Glutamatergic neuron (in vitro differentiated cells): ENCODE results near the gene SCPEP1. TPM values are rescaled to one million over a fixed set of nuclear protein-coding genes. Genes with fewer than 3 reads are reported as not detected.
A peak's percentile ranks its signal among the peaks of the same experiment; 100 is the strongest.
"Not testable (repeated sequence)": the region's sequence is repeated elsewhere in the genome, so short reads cannot be mapped to it uniquely, and the experiment has no call there.

Source experiments
- DNase-seq: peaks from one replicate; pipeline ENCODE4 v3.0.0; 2022
- H3K27ac Mint-ChIP-seq: one replicate; pipeline ENCODE4 v1.8.0; 2020; ENCODE audit warnings: mild to moderate bottlenecking, mixed read lengths, inconsistent platforms; ENCODE audit not compliant: unreplicated experiment
- H3K27me3 Mint-ChIP-seq: one replicate; pipeline ENCODE4 v1.8.0; 2020; ENCODE audit warnings: mild to moderate bottlenecking, moderate library complexity, mixed read lengths, inconsistent platforms; ENCODE audit not compliant: unreplicated experiment
- H3K36me3 Mint-ChIP-seq: one replicate; pipeline ENCODE4 v1.8.0; 2020; ENCODE audit warnings: mild to moderate bottlenecking, mixed read lengths, inconsistent platforms; ENCODE audit not compliant: unreplicated experiment
- H3K4me1 Mint-ChIP-seq: one replicate; pipeline ENCODE4 v1.8.0; 2020; ENCODE audit warnings: mild to moderate bottlenecking, low read depth, mixed read lengths, inconsistent platforms; ENCODE audit not compliant: unreplicated experiment
- H3K4me3 Mint-ChIP-seq: one replicate; pipeline ENCODE4 v1.8.0; 2020; ENCODE audit warnings: mild to moderate bottlenecking, mixed read lengths, inconsistent platforms; ENCODE audit not compliant: unreplicated experiment
- H3K9me3 Mint-ChIP-seq: one replicate; pipeline ENCODE4 v1.8.0; 2020; ENCODE audit warnings: mild to moderate bottlenecking, moderate library complexity, mixed read lengths, inconsistent platforms; ENCODE audit not compliant: unreplicated experiment
- total RNA-seq: library from RNA; stranded (reverse); fragmentation: NEBNext Ultra II Directional; extraction: Animal tissue kit (Norgen Biotek cat#: 25700); gene quantifications from one replicate; pipeline ENCODE4 v1.2.1, GENCODE V29; 2021; ENCODE audit not compliant: unreplicated experiment
- TF ChIP-seq, protein P1 (sequence below): fragments of 200-600 bp; sonication (generic); IDR thresholded peaks from one replicate; pipeline ENCODE4 v1.5.0; 2021; ENCODE audit not compliant: partially characterized antibody, unreplicated experiment

SCPEP1 gene
- total RNA-seq, 1 donor from 2014 or later, result 46.9 TPM

DNA sequence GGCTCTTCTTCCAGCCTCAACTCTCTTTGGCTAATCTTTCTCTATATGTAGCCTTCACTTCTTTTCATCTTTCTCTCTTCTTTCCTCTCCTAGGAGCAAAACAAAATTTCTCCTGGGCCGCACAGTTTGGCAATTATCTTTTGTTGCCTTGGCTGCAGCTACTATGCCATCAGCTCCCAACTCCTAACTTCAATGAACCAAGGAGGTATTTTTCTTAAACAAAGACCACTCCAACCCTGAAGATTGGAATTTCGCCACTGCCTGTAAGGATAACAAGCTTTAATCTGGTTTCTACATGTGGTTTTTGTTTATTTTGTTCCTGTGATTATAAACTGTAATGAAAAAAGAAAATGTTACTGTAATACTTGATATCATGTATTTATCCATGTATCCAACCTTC lies 2.3 kb upstream of the SCPEP1 start:
- H3K27me3 Mint-ChIP-seq, result peaks cover 7% of the 10 kb centered on the region
- H3K36me3 Mint-ChIP-seq, result peaks cover 8% of the 10 kb centered on the region
- TF ChIP-seq, protein P1, sequence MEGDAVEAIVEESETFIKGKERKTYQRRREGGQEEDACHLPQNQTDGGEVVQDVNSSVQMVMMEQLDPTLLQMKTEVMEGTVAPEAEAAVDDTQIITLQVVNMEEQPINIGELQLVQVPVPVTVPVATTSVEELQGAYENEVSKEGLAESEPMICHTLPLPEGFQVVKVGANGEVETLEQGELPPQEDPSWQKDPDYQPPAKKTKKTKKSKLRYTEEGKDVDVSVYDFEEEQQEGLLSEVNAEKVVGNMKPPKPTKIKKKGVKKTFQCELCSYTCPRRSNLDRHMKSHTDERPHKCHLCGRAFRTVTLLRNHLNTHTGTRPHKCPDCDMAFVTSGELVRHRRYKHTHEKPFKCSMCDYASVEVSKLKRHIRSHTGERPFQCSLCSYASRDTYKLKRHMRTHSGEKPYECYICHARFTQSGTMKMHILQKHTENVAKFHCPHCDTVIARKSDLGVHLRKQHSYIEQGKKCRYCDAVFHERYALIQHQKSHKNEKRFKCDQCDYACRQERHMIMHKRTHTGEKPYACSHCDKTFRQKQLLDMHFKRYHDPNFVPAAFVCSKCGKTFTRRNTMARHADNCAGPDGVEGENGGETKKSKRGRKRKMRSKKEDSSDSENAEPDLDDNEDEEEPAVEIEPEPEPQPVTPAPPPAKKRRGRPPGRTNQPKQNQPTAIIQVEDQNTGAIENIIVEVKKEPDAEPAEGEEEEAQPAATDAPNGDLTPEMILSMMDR, result no peak
- H3K4me1 Mint-ChIP-seq, result peaks cover 14% of the 10 kb centered on the region
- DNase-seq, result no peak
- H3K27ac Mint-ChIP-seq, result no peak overlapping the region
- H3K4me3 Mint-ChIP-seq, result no peak overlapping the region
- peaks cover 11% of the 10 kb centered on the region for H3K9me3 Mint-ChIP-seq

DNA sequence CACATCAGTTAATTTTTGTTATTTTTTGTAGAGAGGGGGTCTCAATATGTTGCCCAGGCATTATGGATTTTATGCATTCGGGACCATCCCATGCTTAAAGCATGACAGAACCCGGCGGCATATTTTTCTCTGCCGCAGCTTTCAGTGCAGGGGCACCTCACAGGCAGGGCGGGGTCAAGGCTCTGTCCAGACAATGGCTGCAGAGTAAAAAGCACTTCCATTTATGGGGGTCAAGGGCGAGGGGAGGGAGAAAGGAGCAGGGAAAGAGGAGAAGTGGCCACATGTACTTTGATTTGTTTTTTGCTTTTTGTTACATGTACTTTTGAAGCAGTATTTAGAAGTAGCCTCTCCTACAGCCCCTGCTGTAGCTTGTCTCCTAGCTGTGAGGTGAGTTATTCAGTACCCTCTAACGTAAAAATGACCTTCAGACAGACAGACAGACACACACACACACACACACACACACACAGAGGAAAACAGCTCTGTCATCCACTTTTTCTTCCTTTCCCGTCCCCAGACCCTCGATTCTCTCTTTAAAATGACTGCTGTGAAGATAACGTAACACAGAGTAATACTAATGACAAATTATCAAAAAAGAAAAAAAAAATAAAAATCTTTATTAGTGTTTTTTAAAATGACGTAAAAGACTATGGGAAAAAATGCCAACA lies 856 bp upstream of the SCPEP1 start:
- peaks cover 8% of the 10 kb centered on the region for H3K36me3 Mint-ChIP-seq
- peaks cover 14% of the 10 kb centered on the region for H3K4me1 Mint-ChIP-seq
- H3K9me3 Mint-ChIP-seq, result peaks cover 11% of the 10 kb centered on the region
- peak overlapping the region; percentile 81 for H3K4me3 Mint-ChIP-seq
- TF ChIP-seq, protein P1, result no peak
- peak overlapping the region; percentile 87 for H3K27ac Mint-ChIP-seq
- peaks cover 7% of the 10 kb centered on the region for H3K27me3 Mint-ChIP-seq
- DNase-seq, result peak; percentile 39

DNA sequence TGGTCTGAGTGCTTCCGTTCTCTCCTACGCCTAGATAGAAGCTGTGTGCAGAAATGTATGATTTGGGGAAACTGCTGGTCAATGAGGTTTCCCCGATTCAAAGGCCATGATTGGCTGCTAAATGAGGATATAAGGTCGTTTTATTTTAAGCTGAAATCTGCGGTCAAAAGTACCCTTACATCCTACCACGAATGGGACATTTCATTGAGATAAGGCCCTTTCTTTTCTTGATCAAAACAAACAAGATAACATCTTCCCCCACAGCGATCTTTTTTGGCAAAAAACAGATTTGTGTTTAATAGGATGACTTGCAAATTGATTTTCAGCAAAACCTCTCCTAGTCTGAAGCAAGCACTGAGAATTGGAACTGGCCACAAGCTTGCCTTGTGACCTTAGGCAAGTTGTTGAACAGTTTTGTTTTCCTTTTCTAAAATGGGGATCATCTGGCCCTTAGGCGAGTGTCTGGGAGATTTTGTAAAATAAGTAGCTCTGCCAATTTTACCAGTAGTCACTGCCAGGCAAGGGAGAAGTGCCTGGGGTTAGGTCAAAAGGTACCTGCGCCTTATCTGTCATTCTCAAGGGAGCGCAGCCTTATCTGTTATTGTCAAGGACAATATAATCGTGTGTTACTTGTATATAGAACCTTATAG lies 635 bp downstream of the SCPEP1 start:
- Mint-ChIP-seq H3K4me3 (peak overlapping the region; percentile 83), H3K4me1 (peaks cover 14% of the 10 kb centered on the region), H3K36me3 (peaks cover 4% of the 10 kb centered on the region), H3K27ac (peak overlapping the region; percentile 83), H3K9me3 (peaks cover 6% of the 10 kb centered on the region), H3K27me3 (peaks cover 7% of the 10 kb centered on the region)
- DNase-seq, result no peak
- TF ChIP-seq, protein P1, result no peak

DNA sequence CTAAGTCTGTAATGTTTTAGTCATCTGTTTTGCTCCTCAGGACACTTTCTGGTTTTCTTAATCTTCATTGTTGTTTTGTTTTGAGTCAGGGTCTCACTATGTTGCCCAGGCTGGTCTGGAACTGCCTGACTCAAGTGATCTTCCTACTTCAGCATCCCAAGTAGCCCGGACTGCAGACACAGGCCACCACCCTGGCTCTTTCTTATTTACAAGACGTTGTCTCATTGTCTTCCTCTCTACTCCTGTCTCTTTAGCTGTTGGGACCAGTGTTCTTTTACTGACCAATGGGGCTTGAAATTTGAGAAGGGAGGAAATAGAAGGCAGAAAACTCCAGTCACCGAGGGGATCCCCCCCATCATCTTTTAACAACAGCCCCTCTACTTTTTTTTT lies 1.2 kb downstream of the SCPEP1 start:
- Mint-ChIP-seq H3K9me3 (peaks cover 6% of the 10 kb centered on the region), H3K27me3 (peaks cover 7% of the 10 kb centered on the region), H3K4me1 (peaks cover 14% of the 10 kb centered on the region), H3K27ac (peak overlapping the region; percentile 83), H3K36me3 (peaks cover 2% of the 10 kb centered on the region), H3K4me3 (peak overlapping the region; percentile 83)
- TF ChIP-seq, protein P1, result no peak
- no peak for DNase-seq

DNA sequence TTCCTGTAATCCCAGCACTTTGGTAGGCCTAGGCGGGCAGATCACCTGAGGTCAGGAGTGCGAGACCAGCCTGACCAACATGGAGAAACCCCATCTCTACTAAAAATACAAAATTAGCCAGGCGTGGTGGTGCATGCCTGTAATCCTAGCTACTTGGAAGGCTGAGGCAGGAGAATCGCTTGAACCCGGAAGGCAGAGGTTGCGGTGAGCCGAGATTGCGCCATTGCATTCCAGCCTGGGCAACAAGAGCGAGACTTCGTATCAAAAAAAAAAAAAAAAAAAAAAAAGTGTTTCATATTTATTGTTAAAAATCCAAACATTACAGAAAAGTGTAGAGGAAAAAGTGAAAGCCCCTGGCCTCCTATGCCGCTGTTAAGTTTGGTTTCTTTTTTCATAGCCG lies 2.6 kb downstream of the SCPEP1 start:
- not testable (repeated sequence) for H3K36me3 Mint-ChIP-seq, H3K27me3 Mint-ChIP-seq, H3K27ac Mint-ChIP-seq, DNase-seq, H3K9me3 Mint-ChIP-seq, H3K4me3 Mint-ChIP-seq
- peaks cover 14% of the 10 kb centered on the region for H3K4me1 Mint-ChIP-seq
